ENCODE measurements around the gene PARD3B. TPM values are rescaled to one million over a fixed set of nuclear protein-coding genes. Genes with fewer than 3 reads are reported as not detected.

PARD3B gene
- total and polyA plus RNA-seq, 2 of the 13 experiments (the other 11 are each of a cell fraction or from before 2014, with no cell fraction given), result 0.71 to 2.3 TPM

DNA sequence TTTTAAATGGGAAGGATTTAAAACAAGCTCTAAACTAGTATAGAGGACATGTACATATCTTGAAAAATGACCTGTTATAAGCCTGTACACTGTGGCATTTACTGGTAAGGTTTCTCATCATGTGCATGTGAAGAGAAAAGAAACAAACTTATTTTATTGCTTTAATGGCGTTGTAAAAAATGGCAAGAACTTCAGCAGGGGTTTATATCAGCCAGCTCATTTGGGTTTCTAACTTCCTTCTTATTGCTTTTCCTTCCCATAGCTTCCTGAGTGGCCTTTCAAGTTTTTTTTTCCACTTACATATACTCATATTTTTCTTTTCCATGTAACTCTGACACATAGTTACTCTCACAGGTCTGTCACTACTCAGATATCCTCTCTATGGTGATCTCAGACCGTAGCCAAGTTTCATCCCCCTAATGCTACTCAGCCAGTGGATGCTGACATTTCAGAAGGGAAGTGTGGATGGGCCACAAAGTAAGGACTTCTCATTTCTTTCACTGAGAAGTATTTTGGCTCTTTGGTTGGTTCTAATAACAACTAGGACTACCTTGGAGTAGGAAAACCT, 198.2 kb downstream of the PARD3B start:
- Histone ChIP-seq H3K79me2 (ENCODE audit: insufficient read depth, low read length) (no peaks in the 10 kb centered on the region), H3K9me3 (ENCODE audit: low read length) (peaks cover 71% of the 10 kb centered on the region), H4K20me1 (ENCODE audit: insufficient read depth, low read length) (no peaks in the 10 kb centered on the region), H3K4me3 (replicated peaks in 1 of 3; ENCODE audit: insufficient read depth in 1 of 3, low read depth in 2 of 3, low read length in 3 of 3) (no peak overlapping the region), H3K36me3 (replicated peaks in 1 of 2; ENCODE audit: control insufficient read depth in 1 of 2, insufficient read depth in 2 of 2, low read length in 2 of 2) (no peaks in the 10 kb centered on the region), H3K27ac (ENCODE audit: extremely low read length, insufficient read depth, low read length) (no peak overlapping the region), H3K4me1 (ENCODE audit: insufficient read depth, low read length) (no peaks in the 10 kb centered on the region), H3K4me2 (ENCODE audit: low read depth, low read length) (no peak overlapping the region), H3K9ac (ENCODE audit: insufficient read depth, low read depth, low read length) (no peak overlapping the region), H3K27me3 (ENCODE audit: control insufficient read depth in 1 of 2, insufficient read depth in 2 of 2, low read length in 2 of 2) (no peaks in the 10 kb centered on the region), H2AFZ (ENCODE audit: low read length) (no peak overlapping the region)
- 16% methylated on average over 2 of the region's 2 CpGs for WGBS (ENCODE audit: low lambda C conversion rate)
- FAIRE-seq, result no peak
- ChIA-PET CTCF (ENCODE audit: low intra/inter-chr PET ratio, low total read pairs) (no interaction called here), POLR2A (no interaction called here)
- no peak for DNase-seq (ENCODE audit: low spot score)
- no TSS peak for BruUV-seq (replicated peaks)
- in situ Hi-C loops (cut with HindIII; ENCODE audit: extremely low pct_ligation_motif_present, low pct_unique_long_range_greater_than_20kb) (no loop called here), intact Hi-C loops (cut with micrococcal nuclease; ENCODE audit: unreplicated experiment) (no loop called here)
- TF ChIP-seq HCFC1 (IDR thresholded peaks at IDR 0.05; ENCODE audit: low read depth, low read length), result no peak
- no peak for TF ChIP-seq GLI4 (CRISPR knock-in tag; IDR thresholded peaks at IDR 0.05; ENCODE audit: borderline replicate concordance)
- TF ChIP-seq, protein P1, sequence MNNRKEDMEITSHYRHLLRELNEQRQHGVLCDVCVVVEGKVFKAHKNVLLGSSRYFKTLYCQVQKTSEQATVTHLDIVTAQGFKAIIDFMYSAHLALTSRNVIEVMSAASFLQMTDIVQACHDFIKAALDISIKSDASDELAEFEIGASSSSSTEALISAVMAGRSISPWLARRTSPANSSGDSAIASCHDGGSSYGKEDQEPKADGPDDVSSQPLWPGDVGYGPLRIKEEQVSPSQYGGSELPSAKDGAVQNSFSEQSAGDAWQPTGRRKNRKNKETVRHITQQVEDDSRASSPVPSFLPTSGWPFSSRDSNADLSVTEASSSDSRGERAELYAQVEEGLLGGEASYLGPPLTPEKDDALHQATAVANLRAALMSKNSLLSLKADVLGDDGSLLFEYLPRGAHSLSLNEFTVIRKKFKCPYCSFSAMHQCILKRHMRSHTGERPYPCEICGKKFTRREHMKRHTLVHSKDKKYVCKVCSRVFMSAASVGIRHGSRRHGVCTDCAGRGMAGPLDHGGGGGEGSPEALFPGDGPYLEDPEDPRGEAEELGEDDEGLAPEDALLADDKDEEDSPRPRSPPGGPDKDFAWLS (CRISPR knock-in tag; IDR thresholded peaks at IDR 0.05; ENCODE audit: borderline replicate concordance), result no peak
- TF ChIP-seq ZNF207 (IDR thresholded peaks at IDR 0.05; ENCODE audit: borderline replicate concordance), result no peak
- TF ChIP-seq THYN1 (CRISPR knock-in tag; IDR thresholded peaks at IDR 0.05; ENCODE audit: borderline replicate concordance, low read depth), result no peak
- no peak for TF ChIP-seq XRCC5 (optimal IDR thresholded peaks at IDR 0.05; ENCODE audit: low read length)
- TF ChIP-seq, protein P2, sequence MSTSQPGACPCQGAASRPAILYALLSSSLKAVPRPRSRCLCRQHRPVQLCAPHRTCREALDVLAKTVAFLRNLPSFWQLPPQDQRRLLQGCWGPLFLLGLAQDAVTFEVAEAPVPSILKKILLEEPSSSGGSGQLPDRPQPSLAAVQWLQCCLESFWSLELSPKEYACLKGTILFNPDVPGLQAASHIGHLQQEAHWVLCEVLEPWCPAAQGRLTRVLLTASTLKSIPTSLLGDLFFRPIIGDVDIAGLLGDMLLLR (CRISPR knock-in tag; IDR thresholded peaks at IDR 0.05), result no peak
- ATAC-seq, result no peak

All from HepG2 (cell line).